GM10266 (cell line): ENCODE measurements around the gene ABI3.

Experiments
- DNase-seq: peaks from one replicate; pipeline ENCODE4 v3.0.0; 2012; ENCODE audit errors: extremely low spot score
- TF ChIP-seq, protein P1 (sequence below): IDR thresholded peaks from 2 replicates; pipeline ENCODE4 v1.5.1; 2012; ENCODE audit warnings: mild to moderate bottlenecking, low read depth; ENCODE audit not compliant: control insufficient read depth, insufficient read depth; ENCODE audit errors: missing control alignments

Gene ABI3

DNA sequence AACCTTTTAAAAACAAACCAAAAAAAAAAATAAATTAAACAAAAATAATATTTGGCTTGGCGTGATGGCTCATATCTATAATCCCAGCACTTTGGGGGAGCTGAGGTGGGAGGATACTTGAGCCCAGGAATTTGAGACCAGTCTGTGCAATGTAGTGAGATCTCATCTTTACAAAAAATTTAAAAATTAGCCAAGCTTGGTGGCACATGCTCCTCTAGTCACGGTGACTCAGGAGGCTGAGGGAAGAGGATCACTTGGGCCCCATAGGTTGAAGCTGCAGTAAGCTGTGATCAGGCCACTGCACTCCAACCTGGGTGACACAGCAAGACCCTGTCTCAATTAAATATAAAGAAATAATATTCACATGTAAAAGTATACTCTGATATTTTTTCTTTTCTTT lies 12.3 kb upstream of the ABI3 start:
- TF ChIP-seq, protein P1, sequence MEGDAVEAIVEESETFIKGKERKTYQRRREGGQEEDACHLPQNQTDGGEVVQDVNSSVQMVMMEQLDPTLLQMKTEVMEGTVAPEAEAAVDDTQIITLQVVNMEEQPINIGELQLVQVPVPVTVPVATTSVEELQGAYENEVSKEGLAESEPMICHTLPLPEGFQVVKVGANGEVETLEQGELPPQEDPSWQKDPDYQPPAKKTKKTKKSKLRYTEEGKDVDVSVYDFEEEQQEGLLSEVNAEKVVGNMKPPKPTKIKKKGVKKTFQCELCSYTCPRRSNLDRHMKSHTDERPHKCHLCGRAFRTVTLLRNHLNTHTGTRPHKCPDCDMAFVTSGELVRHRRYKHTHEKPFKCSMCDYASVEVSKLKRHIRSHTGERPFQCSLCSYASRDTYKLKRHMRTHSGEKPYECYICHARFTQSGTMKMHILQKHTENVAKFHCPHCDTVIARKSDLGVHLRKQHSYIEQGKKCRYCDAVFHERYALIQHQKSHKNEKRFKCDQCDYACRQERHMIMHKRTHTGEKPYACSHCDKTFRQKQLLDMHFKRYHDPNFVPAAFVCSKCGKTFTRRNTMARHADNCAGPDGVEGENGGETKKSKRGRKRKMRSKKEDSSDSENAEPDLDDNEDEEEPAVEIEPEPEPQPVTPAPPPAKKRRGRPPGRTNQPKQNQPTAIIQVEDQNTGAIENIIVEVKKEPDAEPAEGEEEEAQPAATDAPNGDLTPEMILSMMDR: no peak
- DNase-seq: no peak

DNA sequence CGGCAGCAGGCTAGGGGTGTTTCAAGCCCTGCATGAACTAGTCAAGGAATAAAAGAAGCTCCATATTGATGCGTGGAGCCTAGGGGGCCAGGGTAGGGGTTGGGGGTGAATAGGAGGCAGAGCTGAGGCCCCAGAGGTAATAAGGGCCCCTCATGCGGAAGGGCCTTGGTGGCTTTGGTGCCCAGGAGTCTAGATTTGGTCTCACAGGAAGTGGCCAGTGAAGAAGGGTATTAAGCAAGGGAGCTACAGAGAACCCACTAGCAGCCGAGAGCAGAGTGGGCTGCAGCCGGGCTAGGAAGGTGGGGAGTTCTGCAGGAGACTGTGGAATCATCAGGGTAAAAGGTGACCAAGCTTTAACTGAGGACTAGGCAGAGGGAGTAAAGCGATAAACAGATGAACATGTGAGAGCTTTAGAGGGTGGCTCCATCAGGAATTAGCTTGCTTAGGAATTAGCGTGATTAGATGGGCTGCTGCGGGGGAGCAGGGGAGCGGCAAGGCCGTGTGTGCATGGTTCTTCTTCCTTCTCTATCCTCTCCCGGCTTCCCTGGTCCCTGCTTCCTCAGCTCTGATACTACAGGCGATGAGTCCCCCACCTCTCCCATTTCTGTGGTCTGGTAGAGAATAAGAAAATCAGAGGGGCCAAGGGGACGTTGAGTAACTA lies 10.0 kb upstream of the ABI3 start:
- TF ChIP-seq, protein P1: no peak
- no peak for DNase-seq

DNA sequence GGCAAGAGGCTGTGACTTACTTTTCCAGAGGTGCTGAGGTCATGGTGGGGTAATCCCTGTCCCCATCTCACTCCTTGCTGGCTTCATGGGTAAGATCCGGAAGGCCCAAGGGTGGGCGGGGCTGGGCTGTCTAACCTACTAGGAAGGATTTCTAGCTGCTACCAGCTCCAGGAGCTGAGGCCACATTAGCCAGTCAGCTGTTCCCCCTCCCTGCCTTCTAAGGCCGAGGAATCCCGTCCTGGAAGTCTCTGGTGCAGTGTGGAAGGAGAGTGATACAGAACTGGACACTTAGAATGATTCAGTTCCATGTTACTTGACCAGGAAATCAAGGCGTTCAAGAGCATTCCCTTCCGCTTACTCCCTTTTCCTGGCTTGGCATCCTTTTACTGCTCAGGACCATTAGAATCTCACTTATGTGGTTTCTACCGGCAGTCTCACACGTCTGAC lies 9.0 kb upstream of the ABI3 start:
- no peak for DNase-seq
- TF ChIP-seq, protein P1: no peak

DNA sequence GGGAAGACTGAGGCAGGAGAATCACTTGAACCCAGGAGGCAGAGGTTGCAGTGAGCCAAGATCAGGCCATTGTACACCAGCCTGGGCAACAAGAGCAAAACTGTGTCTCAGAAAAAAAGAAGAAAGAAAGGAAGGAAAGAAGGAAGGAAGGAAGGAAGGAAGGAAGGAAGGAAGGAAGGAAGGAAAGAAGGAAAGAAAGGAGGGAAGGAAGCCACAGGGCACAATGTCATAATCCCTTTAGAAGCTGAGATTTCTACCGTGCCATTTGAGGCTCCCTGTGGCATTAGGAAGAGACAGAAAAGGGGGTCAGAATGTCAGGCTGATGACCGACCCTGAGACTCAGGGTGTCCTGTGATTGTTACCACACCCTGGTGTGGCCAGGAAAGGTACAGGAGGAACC lies 6.7 kb upstream of the ABI3 start:
- TF ChIP-seq, protein P1: no peak
- no peak for DNase-seq

DNA sequence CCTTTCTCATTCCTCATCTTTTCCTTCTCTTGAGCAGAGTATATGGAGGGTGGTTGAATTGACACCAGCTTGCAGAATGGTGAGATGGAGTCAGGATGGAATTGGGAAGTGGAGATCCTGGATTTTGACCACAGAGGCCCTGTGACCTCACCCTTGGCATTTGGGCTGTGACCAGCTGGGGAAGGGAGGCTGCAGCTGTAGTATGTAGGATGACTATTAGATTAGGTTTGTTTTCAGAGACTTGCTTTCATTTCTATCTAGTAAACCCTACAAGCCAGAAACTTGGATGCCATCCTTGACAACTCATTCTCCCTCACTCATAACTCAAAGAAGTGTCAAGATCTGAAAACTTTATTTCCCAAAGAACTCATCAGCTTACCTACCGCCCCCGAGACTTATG lies 6.0 kb upstream of the ABI3 start:
- DNase-seq: no peak
- TF ChIP-seq, protein P1: no peak

DNA sequence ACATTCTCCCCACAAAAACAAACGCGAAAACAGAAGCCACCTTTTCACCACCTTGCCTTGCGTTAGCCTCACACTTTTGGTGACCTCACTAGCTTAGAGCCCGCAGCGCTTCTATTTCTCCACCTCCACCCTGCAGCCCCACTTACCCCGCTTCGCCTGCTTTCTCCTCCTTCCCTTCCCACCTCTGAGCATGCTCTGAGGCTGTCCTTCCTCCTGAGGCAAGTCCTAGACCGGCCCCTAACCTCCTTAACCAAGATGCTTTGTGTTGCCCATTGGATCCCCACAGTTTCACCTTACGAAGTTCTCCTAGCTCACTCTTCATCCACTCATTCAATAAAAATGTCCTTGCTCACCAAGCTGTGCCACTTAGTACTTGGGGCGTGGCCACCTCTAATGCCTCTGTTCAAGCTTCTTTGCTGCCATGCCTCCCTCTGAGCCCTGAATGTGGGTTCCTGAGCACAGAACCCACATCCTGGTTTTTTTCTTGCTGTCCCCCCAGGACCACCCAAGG lies 1.4 kb upstream of the ABI3 start:
- DNase-seq: no peak
- TF ChIP-seq, protein P1: no peak

DNA sequence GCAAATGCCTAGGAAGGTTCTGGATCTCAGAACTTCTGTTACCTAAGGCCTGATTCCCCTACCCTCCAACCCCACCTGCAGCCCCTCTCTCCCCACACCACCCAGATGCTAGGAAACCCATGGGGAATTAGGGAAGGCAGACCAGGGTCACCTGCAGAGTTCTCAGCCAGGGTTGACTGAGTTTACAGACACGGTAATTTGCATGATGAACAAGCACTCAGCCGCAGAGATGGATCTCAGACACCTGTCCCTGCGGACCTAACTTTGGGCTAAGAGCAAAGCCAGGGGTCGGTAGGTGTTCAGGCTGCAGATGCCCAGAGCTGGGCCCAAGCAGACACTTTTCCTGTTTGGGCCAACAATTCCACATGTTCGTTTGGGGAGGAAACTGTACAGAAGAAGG lies 2.9 kb downstream of the ABI3 start:
- DNase-seq: no peak
- TF ChIP-seq, protein P1: no peak
